Psoas muscle (tissue), 8 donors: ENCODE measurements around the gene ARHGAP42. TPM values are rescaled to one million over a fixed set of nuclear protein-coding genes. Genes with fewer than 3 reads are reported as not detected.

Experiments used
- ATAC-seq, 4 donors: fragments of 200-7000 bp; cut with Tn5 transposase; one replicate each; pipeline ENCODE4 v1.9.1; 2020; ENCODE audit warnings: moderate library complexity in 3 of 4, mild to moderate bottlenecking in 2 of 4
- DNase-seq, 2 donors: peaks; one replicate each; pipeline ENCODE4 v3.0.0-alpha.2; 2020
- H3K27ac ChIP-seq: fragments of 200-600 bp; one replicate; pipeline ENCODE4 v1.8.0; 2022
- H3K27me3 ChIP-seq, 3 donors: fragments of 200-600 bp in 1 of 3; one replicate each; pipeline versions ENCODE4 v1.6.1 to v1.8.0; 2013 to 2022; ENCODE audit warnings: low read length in 2 of 3, mild to moderate bottlenecking in 2 of 3, moderate library complexity in 1 of 3; ENCODE audit not compliant: insufficient read depth in 3 of 3
- H3K36me3 ChIP-seq, 2 donors: fragments of 200-600 bp in 1 of 2; one replicate each; pipeline versions ENCODE4 v1.6.1 to v1.8.0; 2013 to 2022; ENCODE audit warnings: low read depth in 1 of 2, mild to moderate bottlenecking in 1 of 2, moderate library complexity in 1 of 2; ENCODE audit not compliant: insufficient read depth in 1 of 2
- H3K4me1 ChIP-seq: fragments of 200-600 bp; one replicate; pipeline ENCODE4 v1.8.0; 2022
- H3K4me3 ChIP-seq: fragments of 200-600 bp; one replicate; pipeline ENCODE4 v1.8.0; 2022; ENCODE audit warnings: mild to moderate bottlenecking
- H3K9me3 ChIP-seq: fragments of 200-600 bp; one replicate; pipeline ENCODE4 v1.8.0; 2022
- CTCF ChIP-seq: fragments of 200-600 bp; IDR thresholded peaks from one replicate; pipeline ENCODE4 v1.8.0; 2022; ENCODE audit warnings: antibody characterized with exemption
- WGBS, 3 donors: extraction: QIAGEN DNeasy Blood & Tissue Kit; methylation state at CpG; one replicate each; pipeline versions ENCODE4 v1.1.6 to v1.1.7; 2013; 5-methylcytosine and 5-hydroxymethylcytosine counted together
- intact Hi-C, 2 donors: fragments of 100-400 bp; cut with DNase I; formaldehyde crosslinking; loops; one replicate each; pipeline versions ENCODE4 v1.11.0 to v1.14.2; 2022
- polyA plus RNA-seq, 3 donors: library from polyadenylated mRNA; stranded (reverse); fragments of 200-250 nt; gene quantifications; one replicate each; pipeline ENCODE4 v1.2.3, GENCODE V29; 2013
- total RNA-seq, 4 donors: library from RNA; stranded (reverse); fragmentation: NEBNext Ultra II Directional in 2 of 4; extraction: Animal tissue kit (Norgen Biotek cat#: 25700) in 2 of 4; gene quantifications; one replicate each; pipeline versions ENCODE4 v1.2.1 to v1.2.4, GENCODE V29; 2021 to 2023
- donor health status: healthy with polysubstance abuse.
- donor health status: DM: no; HTN: no; CAD: no; lungs with moderate emphysema.
- donor health status: Bipolar disorder and iron deficiency.
- donor health status: healthy.
- donor health status: DM: yes; HTN: yes; CAD: no.
- donor health status: DM: no; HTN: no; CAD: no.
- donor health status: DM: no; HTN: no; CAD: no.
- donor health status: DM: yes; HTN: yes; CAD: no.

The ARHGAP42 gene
- total and polyA plus RNA-seq, 7 donors, result 3.8 to 12.3 (median 7.2) TPM

- Histone ChIP-seq H3K27me3 (no peaks in the 10 kb centered on the region), H3K4me1 (no peaks in the 10 kb centered on the region), H3K27ac (no peak overlapping the region), H3K9me3 (no peaks in the 10 kb centered on the region), H3K4me3 (no peak overlapping the region), H3K36me3 (no peaks in the 10 kb centered on the region)
- TF ChIP-seq CTCF, result no peak
- 39 to 57% (median 41%) methylated on average over 2 of the region's 2 CpGs for WGBS, 3 donors
- no peak for DNase-seq
- intact Hi-C loops, result loop anchor here in 1 of 2 donors (10.0 kb wide), 1 partner anchor 59 kb away; no protein-coding TSS in a partner anchor
- no peak for ATAC-seq
Observed at GRCh38 chr11:100923555-100923954, 236.5 kb downstream of the ARHGAP42 start.

- H3K27ac ChIP-seq, result no peak overlapping the region
- no peak for DNase-seq
- H3K4me3 ChIP-seq, result no peak overlapping the region
- intact Hi-C loops, result loop anchor here in 1 of 2 donors (10.0 kb wide), 1 partner anchor 61 kb away; no protein-coding TSS in a partner anchor
- no peaks in the 10 kb centered on the region for H3K4me1 ChIP-seq
- H3K36me3 ChIP-seq, result no peaks in the 10 kb centered on the region
- no peaks in the 10 kb centered on the region for H3K27me3 ChIP-seq
- ATAC-seq, result no peak
- no peaks in the 10 kb centered on the region for H3K9me3 ChIP-seq
- WGBS, 3 donors, result 71 to 85% (median 77%) methylated on average over 3 of the region's 3 CpGs
- TF ChIP-seq CTCF, result no peak
Observed at GRCh38 chr11:100925935-100926334, 238.8 kb downstream of the ARHGAP42 start.

GRCh38 chr11:100927579-100927978 is 240.5 kb downstream of the ARHGAP42 start:
- intact Hi-C loops, result loop anchor here in 1 of 2 donors (10.0 kb wide), 1 partner anchor 63 kb away; no protein-coding TSS in a partner anchor
- H3K4me1 ChIP-seq, result no peaks in the 10 kb centered on the region
- ATAC-seq, result no peak
- no peak for TF ChIP-seq CTCF
- no peak for DNase-seq
- H3K4me3 ChIP-seq, result no peak overlapping the region
- no peak overlapping the region for H3K27ac ChIP-seq
- no peaks in the 10 kb centered on the region for H3K36me3 ChIP-seq
- H3K9me3 ChIP-seq, result no peaks in the 10 kb centered on the region
- 66 to 76% (median 70%) methylated on average over 5 of the region's 5 CpGs for WGBS, 3 donors
- no peaks in the 10 kb centered on the region for H3K27me3 ChIP-seq

GRCh38 chr11:100928426-100928825 is 241.3 kb downstream of the ARHGAP42 start:
- DNase-seq (no peak), ATAC-seq (no peak)
- TF ChIP-seq CTCF, result no peak
- WGBS, 3 donors, result 91 to 97% (median 96%) methylated on average over 2 of the region's 2 CpGs
- H3K27me3 ChIP-seq, result no peaks in the 10 kb centered on the region
- H3K36me3 ChIP-seq, result no peaks in the 10 kb centered on the region
- intact Hi-C loops, result loop anchor here in 1 of 2 donors (10.0 kb wide), 1 partner anchor 64 kb away; no protein-coding TSS in a partner anchor
- no peaks in the 10 kb centered on the region for H3K9me3 ChIP-seq
- H3K27ac ChIP-seq, result no peak overlapping the region
- H3K4me3 ChIP-seq, result no peak overlapping the region
- H3K4me1 ChIP-seq, result no peaks in the 10 kb centered on the region

- no peak for DNase-seq
- Histone ChIP-seq H3K36me3 (no peaks in the 10 kb centered on the region), H3K9me3 (no peaks in the 10 kb centered on the region), H3K4me3 (no peak overlapping the region), H3K27ac (no peak overlapping the region), H3K4me1 (no peaks in the 10 kb centered on the region), H3K27me3 (no peaks in the 10 kb centered on the region)
- ATAC-seq, result no peak
- intact Hi-C loops, result loop anchor here in 1 of 2 donors (10.0 kb wide), 1 partner anchor 65 kb away; no protein-coding TSS in a partner anchor
- TF ChIP-seq CTCF, result no peak
- WGBS, 3 donors, result 50 to 57% (median 52%) methylated on average over 3 of the region's 3 CpGs
Observed at GRCh38 chr11:100929377-100929776, 242.3 kb downstream of the ARHGAP42 start.
